WTC11 (cell line): ENCODE data around the gene TYRO3. TPM values are rescaled to one million over a fixed set of nuclear protein-coding genes. Genes with fewer than 3 reads are reported as not detected.

Source experiments
- ATAC-seq: fragments of 200-7000 bp; cut with Tn5 transposase; 2 replicates; pipeline ENCODE4 v1.10.0; 2021; ENCODE audit warnings: mild to moderate bottlenecking, moderate library complexity
- CTCF ChIA-PET: fragments of 300-600 bp; sonication (Branson Sonifier 250); formaldehyde crosslinking; loops from one replicate; lab custom pipeline; 2021; ENCODE audit warnings: antibody characterized with exemption; lab: Charles Lee
- POLR2A ChIA-PET: fragments of 350-600 bp; sonication (Branson Sonifier 250); formaldehyde crosslinking; loops from one replicate; lab custom pipeline; 2021; ENCODE audit warnings: antibody characterized with exemption; lab: Charles Lee
- DNase-seq: peaks from one replicate; pipeline ENCODE4 v3.0.0; 2021; ENCODE audit warnings: low spot score
- H3K27ac Mint-ChIP-seq: 2 replicates; pipeline ENCODE4 v1.8.0; 2021; ENCODE audit warnings: mixed read lengths
- H3K27me3 Mint-ChIP-seq: 2 replicates; pipeline ENCODE4 v1.8.0; 2021; ENCODE audit warnings: low read depth, mild to moderate bottlenecking, moderate library complexity, mixed read lengths
- H3K36me3 Mint-ChIP-seq: 2 replicates; pipeline ENCODE4 v1.8.0; 2021; ENCODE audit warnings: mixed read lengths
- H3K4me1 Mint-ChIP-seq: 2 replicates; pipeline ENCODE4 v1.8.0; 2022; ENCODE audit warnings: mixed read lengths
- H3K4me3 Mint-ChIP-seq: 2 replicates; pipeline ENCODE4 v1.8.0; 2021; ENCODE audit warnings: mild to moderate bottlenecking, moderate library complexity, mixed read lengths
- H3K9me3 Mint-ChIP-seq: 2 replicates; pipeline ENCODE4 v1.8.0; 2021; ENCODE audit warnings: mixed read lengths
- ARID4B ChIP-seq: sonication (generic); formaldehyde crosslinking; IDR thresholded peaks from 2 replicates; pipeline ENCODE4 v1.8.0; 2023; ENCODE audit warnings: missing genetic modification reagents, mild to moderate bottlenecking, borderline replicate concordance
- CREM ChIP-seq: sonication (generic); formaldehyde crosslinking; IDR thresholded peaks from 2 replicates; pipeline ENCODE4 v1.8.1; 2022; ENCODE audit warnings: mild to moderate bottlenecking, missing genetic modification reagents, moderate library complexity
- E2F5 ChIP-seq: sonication (generic); formaldehyde crosslinking; IDR thresholded peaks from 2 replicates; pipeline ENCODE4 v1.8.1; 2022; ENCODE audit warnings: mild to moderate bottlenecking, moderate library complexity, missing genetic modification reagents
- ELF4 ChIP-seq: sonication (generic); formaldehyde crosslinking; IDR thresholded peaks from 2 replicates; pipeline ENCODE4 v1.8.1; 2022; ENCODE audit warnings: low read depth, mild to moderate bottlenecking, moderate library complexity, missing genetic modification reagents
- FOXP4 ChIP-seq: sonication (generic); formaldehyde crosslinking; IDR thresholded peaks from 2 replicates; pipeline ENCODE4 v1.8.0; 2022; ENCODE audit warnings: mild to moderate bottlenecking, missing genetic modification reagents
- GABPB1 ChIP-seq: sonication (generic); formaldehyde crosslinking; IDR thresholded peaks from 2 replicates; pipeline ENCODE4 v1.8.1; 2023; ENCODE audit warnings: mild to moderate bottlenecking, missing genetic modification reagents
- GRHL2 ChIP-seq: fragments of 250-450 bp; sonication (Bioruptor Pico); IDR thresholded peaks from 2 replicates; pipeline ENCODE4 v1.8.0; 2022; ENCODE audit warnings: mild to moderate bottlenecking, moderate library complexity; ENCODE audit not compliant: insufficient replicate concordance, severe bottlenecking
- GTF2I ChIP-seq: fragments of 250-450 bp; sonication (Bioruptor Pico); conservative IDR thresholded peaks from 2 replicates; pipeline ENCODE4 v1.4.0; 2021; ENCODE audit warnings: mild to moderate bottlenecking
- HMGA2 ChIP-seq: fragments of 250-450 bp; sonication (Bioruptor Pico); IDR thresholded peaks from 2 replicates; pipeline ENCODE4 v1.4.0; 2021; ENCODE audit warnings: mild to moderate bottlenecking, moderate library complexity
- JAZF1 ChIP-seq: fragments of 250-450 bp; sonication (Bioruptor Pico); IDR thresholded peaks from 2 replicates; pipeline ENCODE4 v1.9.0; 2021; ENCODE audit warnings: moderate library complexity, mild to moderate bottlenecking, inconsistent platforms
- JUN ChIP-seq: sonication (generic); formaldehyde crosslinking; IDR thresholded peaks from 2 replicates; pipeline ENCODE4 v1.8.0; 2023; ENCODE audit warnings: mild to moderate bottlenecking, missing genetic modification reagents
- MAX ChIP-seq: sonication (generic); formaldehyde crosslinking; IDR thresholded peaks from 2 replicates; pipeline ENCODE4 v1.8.0; 2022; ENCODE audit warnings: mild to moderate bottlenecking, missing genetic modification reagents
- NFATC4 ChIP-seq: fragments of 250-450 bp; sonication (Bioruptor Pico); IDR thresholded peaks from 2 replicates; pipeline ENCODE4 v1.9.0; 2021; ENCODE audit warnings: mild to moderate bottlenecking
- NFE2L1 ChIP-seq: sonication (generic); formaldehyde crosslinking; IDR thresholded peaks from 2 replicates; pipeline ENCODE4 v1.8.1; 2023; ENCODE audit warnings: missing genetic modification reagents
- NFYB ChIP-seq: sonication (generic); formaldehyde crosslinking; conservative IDR thresholded peaks from 2 replicates; pipeline ENCODE4 v1.8.0; 2022; ENCODE audit warnings: low read depth, missing genetic modification reagents
- OVOL2 ChIP-seq: fragments of 250-450 bp; sonication (Bioruptor Pico); IDR thresholded peaks from 2 replicates; pipeline ENCODE4 v1.9.0; 2021; ENCODE audit warnings: mild to moderate bottlenecking, borderline replicate concordance
- PREB ChIP-seq: sonication (generic); formaldehyde crosslinking; IDR thresholded peaks from 2 replicates; pipeline ENCODE4 v1.8.1; 2022; ENCODE audit warnings: mild to moderate bottlenecking, missing genetic modification reagents, moderate library complexity, borderline replicate concordance
- PRRX2 ChIP-seq: fragments of 250-450 bp; sonication (Bioruptor Pico); IDR thresholded peaks from 2 replicates; pipeline ENCODE4 v1.8.0; 2021; ENCODE audit warnings: mild to moderate bottlenecking
- SMAD4 ChIP-seq: sonication (generic); formaldehyde crosslinking; IDR thresholded peaks from 2 replicates; pipeline ENCODE4 v1.8.0; 2022; ENCODE audit warnings: mild to moderate bottlenecking, missing genetic modification reagents
- SOX15 ChIP-seq: fragments of 250-450 bp; sonication (Bioruptor Pico); IDR thresholded peaks from 2 replicates; pipeline ENCODE4 v1.9.0; 2021; ENCODE audit warnings: mild to moderate bottlenecking
- STAT6 ChIP-seq: sonication (generic); formaldehyde crosslinking; conservative IDR thresholded peaks from 2 replicates; pipeline ENCODE4 v1.8.1; 2023; ENCODE audit warnings: mild to moderate bottlenecking, low read depth, missing genetic modification reagents, moderate library complexity
- ZNF121 ChIP-seq: sonication (generic); formaldehyde crosslinking; IDR thresholded peaks from 2 replicates; pipeline ENCODE4 v1.8.0; 2023; ENCODE audit warnings: missing genetic modification reagents
- ZNF263 ChIP-seq: sonication (generic); formaldehyde crosslinking; IDR thresholded peaks from 2 replicates; pipeline ENCODE4 v1.8.1; 2022; ENCODE audit warnings: low read depth, mild to moderate bottlenecking, moderate library complexity, missing genetic modification reagents
- total RNA-seq: library from RNA; stranded (reverse); gene quantifications from 3 replicates; pipeline ENCODE4 v1.2.3, GENCODE V29; 2021

The TYRO3 gene
- total RNA-seq, 1 experiment from 2014 or later = 87.9 TPM

- TF ChIP-seq JUN (CRISPR knock-in tag) = no peak
- TF ChIP-seq CREM (CRISPR knock-in tag) = no peak
- TF ChIP-seq STAT6 = no peak
- no peak for TF ChIP-seq HMGA2 (CRISPR knock-in tag)
- no peak for TF ChIP-seq ZNF121 (CRISPR knock-in tag)
- TF ChIP-seq SMAD4 = no peak
- no peak for TF ChIP-seq FOXP4 (CRISPR knock-in tag)
- TF ChIP-seq ZNF263 (CRISPR knock-in tag) = no peak
- TF ChIP-seq NFATC4 (CRISPR knock-in tag) = no peak
- no peak for TF ChIP-seq ARID4B
- TF ChIP-seq ELF4 (CRISPR knock-in tag) = no peak
- TF ChIP-seq OVOL2 (CRISPR knock-in tag) = no peak
Measured at GRCh38 chr15:41574158-41574557, 15.1 kb downstream of the TYRO3 start (continued).

- CTCF ChIA-PET = interaction anchor here (2.6 to 11.2 kb wide), 2 partner anchors 12 to 18 kb away, joined by 13 to 121 read pairs; no protein-coding TSS in a partner anchor
- TF ChIP-seq GTF2I (CRISPR knock-in tag) (no peak), PREB (CRISPR knock-in tag) (no peak), NFYB (CRISPR knock-in tag) (no peak), PRRX2 (no peak), ZNF121 (CRISPR knock-in tag) (no peak), GABPB1 (CRISPR knock-in tag) (no peak), E2F5 (CRISPR knock-in tag) (no peak), NFE2L1 (CRISPR knock-in tag) (no peak), GRHL2 (no peak), MAX (CRISPR knock-in tag) (no peak), SOX15 (no peak), JAZF1 (CRISPR knock-in tag) (no peak), STAT6 (no peak)
- Mint-ChIP-seq H3K9me3 (no peaks in the 10 kb centered on the region), H3K4me1 (no peaks in the 10 kb centered on the region), H3K27me3 (no peaks in the 10 kb centered on the region), H3K4me3 (no peak overlapping the region), H3K36me3 (peaks cover 44% of the 10 kb centered on the region), H3K27ac (no peak overlapping the region)
- DNase-seq (no peak), ATAC-seq (no peak)
- POLR2A ChIA-PET = no interaction called here
Measured at GRCh38 chr15:41575282-41575681, 16.3 kb downstream of the TYRO3 start.
